Posterior cingulate gyrus (tissue), 11 donors: ENCODE data around the gene GRHL3.
A peak's percentile ranks its signal among the peaks of the same experiment; 100 is the strongest.

Source experiments
- DNase-seq, 10 donors: peaks; one replicate each; pipeline versions ENCODE4 v3.0.0 to v3.0.0-alpha.2; 2020 to 2021; ENCODE audit warnings: mixed read lengths in 3 of 10
- intact Hi-C: fragments of 100-400 bp; cut with DNase I; formaldehyde crosslinking; loops from one replicate; pipeline ENCODE4 v1.15.1; 2023

Gene GRHL3

GRCh38 chr1:24364605-24364974 lies 45.4 kb downstream of the GRHL3 start:
- intact Hi-C loops = no loop called here
- DNase-seq = peak in 1 of 10 donors; percentile 34

GRCh38 chr1:24364975-24365678 lies 46.0 kb downstream of the GRHL3 start:
- intact Hi-C loops = no loop called here
- DNase-seq = peak in 1 of 10 donors; percentile 67

GRCh38 chr1:24366707-24367106 lies 47.5 kb downstream of the GRHL3 start:
- intact Hi-C loops = no loop called here
- DNase-seq = no peak

GRCh38 chr1:24369199-24369598 lies 50.0 kb downstream of the GRHL3 start:
- peak in 2 of 10 donors; percentile 8 to 25 for DNase-seq
- intact Hi-C loops = no loop called here

GRCh38 chr1:24369801-24370200 lies 50.6 kb downstream of the GRHL3 start:
- DNase-seq = no peak
- intact Hi-C loops = no loop called here

- no peak for DNase-seq
- intact Hi-C loops = no loop called here
These were observed 53.9 kb downstream of the GRHL3 start for GRCh38 chr1:24373044-24373443.

- intact Hi-C loops = no loop called here
- DNase-seq = no peak
These were observed 54.6 kb downstream of the GRHL3 start for GRCh38 chr1:24373710-24374109.

- DNase-seq = no peak
- intact Hi-C loops = no loop called here
These were observed 56.0 kb downstream of the GRHL3 start for GRCh38 chr1:24374891-24375786.

GRCh38 chr1:24379733-24380315 lies 60.7 kb downstream of the GRHL3 start:
- DNase-seq = no peak

GRCh38 chr1:24380508-24380907 lies 61.4 kb downstream of the GRHL3 start:
- no peak for DNase-seq

More at GRCh38 chr1:24379733-24380315, 60.7 kb downstream of the GRHL3 start:
- intact Hi-C loops = no loop called here

GRCh38 chr1:24381256-24381655 lies 62.1 kb downstream of the GRHL3 start:
- intact Hi-C loops = no loop called here

More at GRCh38 chr1:24380508-24380907, 61.4 kb downstream of the GRHL3 start:
- intact Hi-C loops = no loop called here

GRCh38 chr1:24382165-24382577 lies 63.0 kb downstream of the GRHL3 start:
- no peak for DNase-seq
- intact Hi-C loops = no loop called here

More at GRCh38 chr1:24381256-24381655, 62.1 kb downstream of the GRHL3 start:
- no peak for DNase-seq

GRCh38 chr1:24383381-24383940 lies 64.3 kb downstream of the GRHL3 start:
- DNase-seq = no peak
- intact Hi-C loops = no loop called here

- DNase-seq = no peak
- intact Hi-C loops = no loop called here
These were observed 65.3 kb downstream of the GRHL3 start for GRCh38 chr1:24384251-24385090.

- DNase-seq = no peak
- intact Hi-C loops = no loop called here
These were observed 66.2 kb downstream of the GRHL3 start for GRCh38 chr1:24385160-24385940.

- no peak for DNase-seq
- intact Hi-C loops = no loop called here
These were observed 67.1 kb downstream of the GRHL3 start for GRCh38 chr1:24386241-24386640.

GRCh38 chr1:24386931-24387330 lies 67.8 kb downstream of the GRHL3 start:
- intact Hi-C loops = no loop called here
- DNase-seq = no peak

GRCh38 chr1:24387636-24388175 lies 68.5 kb downstream of the GRHL3 start:
- no peak for DNase-seq
- intact Hi-C loops = no loop called here

- intact Hi-C loops = no loop called here
- DNase-seq = no peak
These were observed 69.3 kb downstream of the GRHL3 start for GRCh38 chr1:24388331-24388885.
